ENCODE measurements around the gene ATXN1.

The ATXN1 gene

GRCh38 chr6:16766836-16767745 lies 5.8 kb upstream of the ATXN1 start:
- peaks cover 35% of the 10 kb centered on the region for H3K4me1 Mint-ChIP-seq
- no peaks in the 10 kb centered on the region for H3K36me3 Mint-ChIP-seq (ENCODE audit: low read depth)
- H3K27ac Mint-ChIP-seq: no peak overlapping the region
- H3K27me3 Mint-ChIP-seq (ENCODE audit: low read depth, poor library complexity): peaks cover 19% of the 10 kb centered on the region
- DNase-seq: no peak
- H3K9me3 Mint-ChIP-seq: no peaks in the 10 kb centered on the region
- TF ChIP-seq CTCF (IDR thresholded peaks at IDR 0.05): no peak
- H3K4me3 Mint-ChIP-seq: no peak overlapping the region

- DNase-seq: no peak
- H3K27ac Mint-ChIP-seq: no peak overlapping the region
- H3K36me3 Mint-ChIP-seq (ENCODE audit: low read depth): no peaks in the 10 kb centered on the region
- peaks cover 35% of the 10 kb centered on the region for H3K4me1 Mint-ChIP-seq
- peaks cover 23% of the 10 kb centered on the region for H3K27me3 Mint-ChIP-seq (ENCODE audit: low read depth, poor library complexity)
- H3K4me3 Mint-ChIP-seq: no peak overlapping the region
- TF ChIP-seq CTCF (IDR thresholded peaks at IDR 0.05): no peak
- no peaks in the 10 kb centered on the region for H3K9me3 Mint-ChIP-seq
Observed at GRCh38 chr6:16766043-16766536, 4.8 kb upstream of the ATXN1 start.

- no peak for DNase-seq
- Mint-ChIP-seq H3K27me3 (ENCODE audit: low read depth, poor library complexity) (peaks cover 20% of the 10 kb centered on the region), H3K4me3 (no peak overlapping the region), H3K4me1 (peaks cover 33% of the 10 kb centered on the region), H3K27ac (no peak overlapping the region), H3K9me3 (no peaks in the 10 kb centered on the region), H3K36me3 (ENCODE audit: low read depth) (no peaks in the 10 kb centered on the region)
- no peak for TF ChIP-seq CTCF (IDR thresholded peaks at IDR 0.05)
Observed at GRCh38 chr6:16765235-16765634, 4.0 kb upstream of the ATXN1 start.

GRCh38 chr6:16764188-16764950 lies 3.1 kb upstream of the ATXN1 start:
- no peaks in the 10 kb centered on the region for H3K9me3 Mint-ChIP-seq
- H3K4me1 Mint-ChIP-seq: peaks cover 30% of the 10 kb centered on the region
- H3K36me3 Mint-ChIP-seq (ENCODE audit: low read depth): no peaks in the 10 kb centered on the region
- peak; percentile 39 for TF ChIP-seq CTCF (IDR thresholded peaks at IDR 0.05)
- no peak overlapping the region for H3K27ac Mint-ChIP-seq
- H3K4me3 Mint-ChIP-seq: no peak overlapping the region
- no peak for DNase-seq
- peaks cover 20% of the 10 kb centered on the region for H3K27me3 Mint-ChIP-seq (ENCODE audit: low read depth, poor library complexity)

- Mint-ChIP-seq H3K9me3 (no peaks in the 10 kb centered on the region), H3K4me1 (peaks cover 30% of the 10 kb centered on the region), H3K27ac (no peak overlapping the region), H3K27me3 (ENCODE audit: low read depth, poor library complexity) (peaks cover 20% of the 10 kb centered on the region), H3K4me3 (peak overlapping the region; percentile 94), H3K36me3 (ENCODE audit: low read depth) (no peaks in the 10 kb centered on the region)
- DNase-seq: peak; percentile 14
- peak; percentile 70 for TF ChIP-seq CTCF (IDR thresholded peaks at IDR 0.05)
Observed at GRCh38 chr6:16762550-16763477, 1.6 kb upstream of the ATXN1 start.
